Measurements from ENCODE around the gene OGDH.

Gene OGDH

DNA sequence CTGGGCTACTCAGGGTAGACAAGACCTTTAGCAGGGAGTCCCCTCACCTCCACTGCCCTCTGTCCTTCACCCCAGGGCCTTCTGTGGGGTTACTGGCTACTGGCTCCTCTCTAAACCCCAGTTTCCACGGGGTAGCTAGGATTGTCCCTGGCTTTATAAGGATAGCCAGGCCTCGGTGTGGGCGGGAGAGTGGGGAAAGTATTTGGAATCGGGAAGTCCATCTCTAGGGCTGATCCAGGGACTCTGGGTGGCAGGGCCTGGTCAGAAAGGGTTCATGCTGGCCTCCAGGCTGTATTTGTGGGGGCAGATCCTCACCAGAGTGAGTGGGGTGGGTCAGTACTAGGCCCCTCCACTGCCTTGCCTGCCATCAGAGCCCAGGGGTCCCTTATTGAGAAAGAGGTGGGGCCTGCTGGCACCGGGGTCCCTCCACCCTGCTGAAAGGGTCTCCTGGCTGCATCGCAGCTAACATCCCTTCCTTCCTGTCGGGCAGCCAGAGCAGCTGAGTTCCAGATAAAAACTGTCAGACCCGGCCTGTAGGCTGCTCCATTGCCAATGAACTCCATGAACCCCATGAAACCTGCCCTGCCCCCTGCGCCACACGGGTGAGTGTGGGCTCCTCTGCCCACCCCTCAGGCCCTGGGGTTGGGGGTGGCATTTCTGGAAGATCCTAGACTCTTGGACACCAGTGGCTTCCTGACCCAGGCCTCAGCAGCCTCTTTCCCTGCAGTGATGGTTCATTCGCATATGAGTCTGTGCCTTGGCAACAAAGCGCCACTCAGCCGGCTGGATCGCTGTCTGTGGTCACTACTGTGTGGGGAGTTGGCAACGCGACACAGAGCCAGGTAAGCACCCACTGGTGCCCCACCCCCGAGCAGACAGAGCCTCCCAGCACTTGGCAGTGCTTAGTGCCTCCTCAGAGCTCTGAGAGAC is 149.5 kb downstream of the OGDH start:
- no peak for DNase-seq (ENCODE audit: low read depth in 2 of 2)
- H3K4me3 ChIP-seq (replicated peaks in 1 of 2; ENCODE audit: low read depth in 2 of 2, low read length in 2 of 2) = no peak overlapping the region

DNA sequence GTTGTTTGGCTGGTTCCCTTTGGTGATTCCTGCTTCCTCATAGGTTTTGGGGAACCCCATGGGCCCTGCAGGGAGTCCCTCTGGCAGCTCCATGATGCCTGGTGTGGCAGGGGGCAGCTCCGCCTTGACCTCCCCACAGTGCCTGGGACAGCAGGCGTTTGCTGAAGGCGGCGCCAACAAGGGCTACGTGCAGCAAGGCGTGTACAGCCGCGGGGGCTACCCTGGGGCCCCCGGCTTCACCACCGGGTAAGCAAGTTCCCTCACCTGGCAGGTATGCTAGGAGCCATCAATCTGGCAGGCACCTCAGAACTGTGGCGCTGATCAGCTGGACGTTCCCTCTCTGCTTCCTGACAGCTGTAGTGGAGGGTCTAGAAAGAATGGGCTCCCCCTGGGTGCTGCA is 150.5 kb downstream of the OGDH start:
- no peak for DNase-seq (ENCODE audit: low read depth in 2 of 2)
- TF ChIP-seq, protein P1, sequence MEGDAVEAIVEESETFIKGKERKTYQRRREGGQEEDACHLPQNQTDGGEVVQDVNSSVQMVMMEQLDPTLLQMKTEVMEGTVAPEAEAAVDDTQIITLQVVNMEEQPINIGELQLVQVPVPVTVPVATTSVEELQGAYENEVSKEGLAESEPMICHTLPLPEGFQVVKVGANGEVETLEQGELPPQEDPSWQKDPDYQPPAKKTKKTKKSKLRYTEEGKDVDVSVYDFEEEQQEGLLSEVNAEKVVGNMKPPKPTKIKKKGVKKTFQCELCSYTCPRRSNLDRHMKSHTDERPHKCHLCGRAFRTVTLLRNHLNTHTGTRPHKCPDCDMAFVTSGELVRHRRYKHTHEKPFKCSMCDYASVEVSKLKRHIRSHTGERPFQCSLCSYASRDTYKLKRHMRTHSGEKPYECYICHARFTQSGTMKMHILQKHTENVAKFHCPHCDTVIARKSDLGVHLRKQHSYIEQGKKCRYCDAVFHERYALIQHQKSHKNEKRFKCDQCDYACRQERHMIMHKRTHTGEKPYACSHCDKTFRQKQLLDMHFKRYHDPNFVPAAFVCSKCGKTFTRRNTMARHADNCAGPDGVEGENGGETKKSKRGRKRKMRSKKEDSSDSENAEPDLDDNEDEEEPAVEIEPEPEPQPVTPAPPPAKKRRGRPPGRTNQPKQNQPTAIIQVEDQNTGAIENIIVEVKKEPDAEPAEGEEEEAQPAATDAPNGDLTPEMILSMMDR (IDR thresholded peaks at IDR 0.05; ENCODE audit: low read depth, low read length) = no peak
- H3K4me3 ChIP-seq (replicated peaks in 1 of 2; ENCODE audit: low read depth in 2 of 2, low read length in 2 of 2) = no peak overlapping the region

More for the DNA sequence above, 149.5 kb downstream of the OGDH start:
- TF ChIP-seq, protein P1 (IDR thresholded peaks at IDR 0.05; ENCODE audit: low read depth, low read length) = no peak

DNA sequence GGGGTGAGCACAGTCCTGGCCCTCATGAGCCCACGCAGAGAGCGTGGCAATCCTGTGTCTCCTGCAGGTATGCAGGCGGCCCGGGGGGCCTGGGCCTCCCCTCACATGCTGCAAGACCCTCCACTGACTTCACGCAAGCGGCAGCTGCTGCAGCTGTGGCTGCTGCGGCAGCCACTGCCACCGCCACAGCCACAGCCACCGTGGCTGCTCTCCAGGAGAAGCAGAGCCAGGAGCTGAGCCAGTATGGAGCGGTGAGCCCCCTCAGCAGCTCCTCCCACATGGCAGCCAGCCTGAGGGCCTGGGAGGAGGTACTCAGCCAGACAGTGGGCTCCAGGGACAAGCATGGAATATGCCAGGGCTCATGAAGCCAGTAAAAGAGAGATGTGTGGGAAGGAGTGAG is 150.9 kb downstream of the OGDH start:
- TF ChIP-seq, protein P1 (IDR thresholded peaks at IDR 0.05; ENCODE audit: low read depth, low read length) = no peak
- H3K4me3 ChIP-seq (replicated peaks in 1 of 2; ENCODE audit: low read depth in 2 of 2, low read length in 2 of 2) = no peak overlapping the region
- peak in 1 of 2 donors; percentile 55 for DNase-seq (ENCODE audit: low read depth in 2 of 2)

DNA sequence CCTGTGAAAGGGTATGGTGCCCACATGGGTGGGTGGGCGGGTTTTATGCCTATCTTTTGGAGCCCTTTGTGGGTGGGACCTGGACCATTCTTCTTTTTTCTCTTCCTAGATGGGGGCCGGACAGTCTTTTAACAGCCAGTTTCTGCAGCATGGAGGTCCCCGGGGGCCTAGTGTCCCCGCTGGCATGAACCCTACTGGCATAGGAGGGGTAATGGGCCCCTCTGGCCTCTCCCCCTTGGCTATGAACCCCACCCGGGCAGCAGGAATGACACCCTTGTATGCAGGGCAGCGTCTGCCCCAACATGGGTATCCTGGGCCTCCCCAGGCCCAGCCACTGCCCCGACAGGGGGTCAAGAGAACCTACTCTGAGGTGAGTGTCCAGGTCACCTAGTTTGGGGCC is 151.3 kb downstream of the OGDH start:
- DNase-seq (ENCODE audit: low read depth in 2 of 2) = no peak
- TF ChIP-seq, protein P1 (IDR thresholded peaks at IDR 0.05; ENCODE audit: low read depth, low read length) = no peak
- H3K4me3 ChIP-seq (replicated peaks in 1 of 2; ENCODE audit: low read depth in 2 of 2, low read length in 2 of 2) = no peak overlapping the region
